ENCODE measurements around the gene FXR2. TPM values are rescaled to one million over a fixed set of nuclear protein-coding genes. Genes with fewer than 3 reads are reported as not detected.

The FXR2 gene
- total RNA-seq, 4 donors from 2014 or later: 32.1 to 35.7 (median 33.9) TPM

DNA sequence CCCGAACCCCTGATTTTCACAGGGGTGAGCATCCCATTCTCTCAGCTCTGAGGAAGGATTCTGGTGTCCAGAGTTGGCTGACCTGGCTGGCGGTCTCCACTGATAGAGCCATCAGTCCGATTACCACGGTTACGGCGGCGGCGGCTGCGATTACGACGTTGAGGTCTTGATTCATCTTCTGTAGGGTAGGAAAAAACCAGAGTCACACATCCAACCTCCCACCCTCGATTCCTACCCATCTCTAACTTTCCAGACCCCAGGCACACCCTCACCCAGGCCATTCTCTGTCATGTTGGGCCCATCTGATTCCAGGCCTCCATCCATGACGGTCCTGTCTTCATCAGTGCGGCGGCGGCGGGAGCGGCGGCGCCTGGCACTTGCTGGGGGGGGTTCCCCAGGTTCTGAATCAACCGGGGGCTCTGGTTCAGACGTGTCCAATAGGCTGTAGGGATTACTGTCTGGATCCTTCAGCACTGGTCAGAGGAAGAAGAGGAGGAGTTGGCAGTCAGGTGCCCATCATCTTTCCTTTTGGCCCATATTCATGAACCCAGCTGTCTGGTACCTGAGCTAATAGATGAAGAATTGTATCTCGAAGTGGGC lies 22.2 kb downstream of the FXR2 start:
- TF ChIP-seq POLR2A (IDR thresholded peaks at IDR 0.05): no peak
- TF ChIP-seq, protein P1, sequence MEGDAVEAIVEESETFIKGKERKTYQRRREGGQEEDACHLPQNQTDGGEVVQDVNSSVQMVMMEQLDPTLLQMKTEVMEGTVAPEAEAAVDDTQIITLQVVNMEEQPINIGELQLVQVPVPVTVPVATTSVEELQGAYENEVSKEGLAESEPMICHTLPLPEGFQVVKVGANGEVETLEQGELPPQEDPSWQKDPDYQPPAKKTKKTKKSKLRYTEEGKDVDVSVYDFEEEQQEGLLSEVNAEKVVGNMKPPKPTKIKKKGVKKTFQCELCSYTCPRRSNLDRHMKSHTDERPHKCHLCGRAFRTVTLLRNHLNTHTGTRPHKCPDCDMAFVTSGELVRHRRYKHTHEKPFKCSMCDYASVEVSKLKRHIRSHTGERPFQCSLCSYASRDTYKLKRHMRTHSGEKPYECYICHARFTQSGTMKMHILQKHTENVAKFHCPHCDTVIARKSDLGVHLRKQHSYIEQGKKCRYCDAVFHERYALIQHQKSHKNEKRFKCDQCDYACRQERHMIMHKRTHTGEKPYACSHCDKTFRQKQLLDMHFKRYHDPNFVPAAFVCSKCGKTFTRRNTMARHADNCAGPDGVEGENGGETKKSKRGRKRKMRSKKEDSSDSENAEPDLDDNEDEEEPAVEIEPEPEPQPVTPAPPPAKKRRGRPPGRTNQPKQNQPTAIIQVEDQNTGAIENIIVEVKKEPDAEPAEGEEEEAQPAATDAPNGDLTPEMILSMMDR (IDR thresholded peaks at IDR 0.05): no peak
- intact Hi-C loops (cut with DNase I; ENCODE audit: low total_unique reads): no loop called here
- WGBS, 2 donors: 91 to 96% methylated on average over 23 of the region's 23 CpGs
- no peak overlapping the region for H3K4me3 ChIP-seq (ENCODE audit: low read depth, poor library complexity, severe bottlenecking)
- DNase-seq (ENCODE audit: low spot score in 2 of 2): no peak

DNA sequence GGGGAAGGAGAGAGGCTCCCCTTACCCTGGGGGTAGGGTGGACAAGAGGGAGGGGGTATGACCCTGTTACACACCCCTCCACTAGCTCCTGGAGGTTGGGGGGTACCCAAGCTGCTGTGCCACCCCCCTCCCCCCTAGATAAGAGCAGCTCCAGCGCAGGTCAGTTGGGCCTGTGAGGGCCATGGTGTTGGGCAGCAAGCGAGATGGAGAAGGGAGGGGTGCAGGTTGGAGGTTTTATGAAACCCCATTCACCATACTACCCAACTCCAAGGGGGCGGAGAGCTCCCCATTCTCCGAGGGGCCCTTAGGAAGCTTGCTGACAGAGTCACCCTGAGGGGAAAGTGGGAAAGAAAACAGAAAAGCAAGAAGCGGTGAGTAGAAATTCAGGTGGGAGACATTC lies 23.1 kb downstream of the FXR2 start:
- DNase-seq (ENCODE audit: low spot score in 2 of 2): peak in 1 of 2 donors; percentile 68
- TF ChIP-seq POLR2A (IDR thresholded peaks at IDR 0.05): no peak
- TF ChIP-seq, protein P1 (IDR thresholded peaks at IDR 0.05): no peak
- intact Hi-C loops (cut with DNase I; ENCODE audit: low total_unique reads): no loop called here
- 85 to 91% methylated on average over 5 of the region's 5 CpGs for WGBS, 2 donors
- no peak overlapping the region for H3K4me3 ChIP-seq (ENCODE audit: low read depth, poor library complexity, severe bottlenecking)

DNA sequence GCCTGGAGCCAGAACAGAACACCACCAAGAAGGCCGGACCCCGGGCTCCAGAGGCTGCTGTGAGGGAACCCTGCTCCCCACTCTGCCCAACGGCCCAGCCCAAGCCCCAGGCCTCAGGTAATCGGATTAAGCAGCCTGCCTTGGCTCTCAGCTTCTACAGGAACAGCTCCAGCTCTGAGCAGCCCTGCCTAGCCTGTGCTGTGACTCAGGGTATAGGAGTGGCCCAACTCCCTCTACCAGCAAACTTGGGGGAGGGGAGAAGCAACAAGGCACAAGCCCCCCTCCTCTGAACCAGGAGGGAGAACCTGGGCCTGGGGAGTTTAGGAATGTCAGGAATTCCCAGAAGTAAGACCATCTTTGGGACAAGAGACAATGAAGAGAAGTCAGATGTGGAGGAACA lies 24.0 kb downstream of the FXR2 start:
- DNase-seq (ENCODE audit: low spot score in 2 of 2): peak in 1 of 2 donors; percentile 62
- H3K4me3 ChIP-seq (ENCODE audit: low read depth, poor library complexity, severe bottlenecking): no peak overlapping the region
- WGBS, 2 donors: 45 to 54% methylated on average over 4 of the region's 4 CpGs
- TF ChIP-seq POLR2A (IDR thresholded peaks at IDR 0.05): no peak
- TF ChIP-seq, protein P1 (IDR thresholded peaks at IDR 0.05): no peak
- intact Hi-C loops (cut with DNase I; ENCODE audit: low total_unique reads): no loop called here

DNA sequence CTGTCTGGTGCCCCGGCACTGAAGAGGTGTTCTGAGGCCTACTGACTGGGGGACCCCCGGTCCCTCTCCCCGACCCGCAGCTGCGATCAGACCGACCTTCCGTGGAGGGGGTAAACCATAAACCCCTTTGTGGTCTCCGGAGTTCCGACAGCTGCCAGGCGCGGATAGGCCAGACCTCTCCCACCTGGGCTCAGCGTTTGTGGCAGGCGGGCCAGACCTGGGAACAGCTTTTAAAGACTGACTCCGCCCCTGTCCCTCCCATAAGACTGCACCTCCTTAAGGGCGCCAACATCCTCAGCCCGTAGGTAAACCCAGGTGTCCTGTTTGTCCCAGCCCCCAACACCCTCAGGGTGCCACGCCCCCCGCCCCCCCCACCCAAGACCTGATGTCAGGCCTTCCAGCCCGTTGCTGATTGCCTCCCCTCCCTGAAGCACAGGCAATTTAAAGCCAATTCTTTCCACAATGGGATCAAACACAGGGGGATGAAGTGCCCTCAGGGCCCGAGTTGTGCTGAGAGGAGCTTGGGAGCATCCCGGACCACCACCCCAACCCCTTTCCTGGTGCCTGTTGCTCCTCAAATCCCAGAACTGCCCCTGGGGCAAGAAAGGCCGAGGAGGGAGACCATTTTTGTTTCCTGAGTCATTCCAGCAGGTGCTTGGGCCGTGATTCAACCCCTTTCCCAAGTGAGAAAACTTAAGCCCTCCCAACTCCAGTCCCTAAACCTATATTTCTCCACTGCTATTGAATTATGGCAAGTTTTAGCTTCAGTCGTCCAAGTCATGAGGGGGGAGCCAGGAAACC lies 24.6 kb downstream of the FXR2 start, which contains the start of gene SOX15:
Gene SOX15, minus strand, starts transcription at position 204 of the 801 bp plus-strand sequence. CDS start 418 bp downstream, outside the sequence.
- intact Hi-C loops (cut with DNase I; ENCODE audit: low total_unique reads): no loop called here
- TF ChIP-seq POLR2A (IDR thresholded peaks at IDR 0.05): no peak
- TF ChIP-seq, protein P1 (IDR thresholded peaks at IDR 0.05): no peak
- H3K4me3 ChIP-seq (ENCODE audit: low read depth, poor library complexity, severe bottlenecking): peak within 1 kb of the TSS; percentile 18
- DNase-seq (ENCODE audit: low spot score in 2 of 2): peak in 1 of 2 donors; percentile 91
- 32 to 33% methylated on average over 22 to 24 of the region's 24 CpGs for WGBS, 2 donors

DNA sequence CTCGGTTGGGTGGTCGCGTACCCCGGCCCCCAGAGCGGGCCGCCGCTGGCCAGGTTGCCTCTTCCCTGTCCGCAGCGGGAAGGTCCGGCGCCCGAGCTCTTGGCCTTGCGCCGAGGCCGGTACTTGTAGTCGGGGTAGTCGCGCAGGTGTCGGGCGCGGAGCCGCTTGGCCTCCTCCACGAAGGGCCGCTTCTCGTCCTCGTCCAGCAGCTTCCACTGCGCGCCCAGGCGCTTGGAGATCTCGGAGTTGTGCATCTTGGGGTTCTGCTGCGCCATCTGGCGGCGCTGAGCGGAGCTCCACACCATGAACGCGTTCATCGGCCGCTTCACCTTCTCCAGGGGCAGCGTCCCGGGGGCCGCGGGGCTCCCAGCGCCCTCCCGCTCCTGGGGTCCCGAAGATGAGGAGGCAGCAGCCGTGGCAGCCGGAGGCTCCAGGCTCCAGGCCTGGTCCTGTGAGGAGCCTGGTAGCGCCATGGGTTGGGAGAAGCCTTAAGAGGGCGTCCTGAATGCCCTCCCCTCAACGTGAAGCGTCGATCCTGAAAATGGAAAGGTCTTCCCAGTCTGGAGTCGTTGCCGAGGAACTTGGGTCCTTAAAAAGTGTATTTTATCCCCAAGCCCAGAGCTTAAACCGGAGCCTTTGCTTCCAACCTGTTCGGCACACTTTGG lies 25.4 kb downstream of the FXR2 start:
- peak overlapping the region; percentile 18 for H3K4me3 ChIP-seq (ENCODE audit: low read depth, poor library complexity, severe bottlenecking)
- DNase-seq (ENCODE audit: low spot score in 2 of 2): peak; percentile 80 to 97
- intact Hi-C loops (cut with DNase I; ENCODE audit: low total_unique reads): no loop called here
- TF ChIP-seq, protein P1 (IDR thresholded peaks at IDR 0.05): peak in 1 of 3 donors; percentile 72
- TF ChIP-seq POLR2A (IDR thresholded peaks at IDR 0.05): no peak
- WGBS, 2 donors: 7 to 34% methylated on average over 9 to 37 of the region's 56 CpGs

Measured in lower leg skin (tissue), 4 donors.